Rectal smooth muscle tissue (tissue), 1 donor: ENCODE data around the gene BCAT1.

Experiments
- H3K27ac ChIP-seq: one replicate; pipeline ENCODE4 v1.7.0; 2013; ENCODE audit warnings: low read depth, low read length, inconsistent platforms
- H3K27me3 ChIP-seq: one replicate; pipeline ENCODE4 v1.7.0; 2013; ENCODE audit warnings: low read length; ENCODE audit not compliant: control insufficient read depth, insufficient read depth
- H3K36me3 ChIP-seq: one replicate; pipeline ENCODE4 v1.7.0; 2013; ENCODE audit warnings: low read length; ENCODE audit not compliant: control insufficient read depth, insufficient read depth
- H3K4me1 ChIP-seq: one replicate; pipeline ENCODE4 v1.7.0; 2013; ENCODE audit warnings: low read length; ENCODE audit not compliant: control insufficient read depth, insufficient read depth
- H3K4me3 ChIP-seq: one replicate; pipeline ENCODE4 v1.7.0; 2013; ENCODE audit warnings: low read length
- H3K9ac ChIP-seq: one replicate; pipeline ENCODE4 v1.7.0; 2013; ENCODE audit warnings: low read length

Gene BCAT1

DNA sequence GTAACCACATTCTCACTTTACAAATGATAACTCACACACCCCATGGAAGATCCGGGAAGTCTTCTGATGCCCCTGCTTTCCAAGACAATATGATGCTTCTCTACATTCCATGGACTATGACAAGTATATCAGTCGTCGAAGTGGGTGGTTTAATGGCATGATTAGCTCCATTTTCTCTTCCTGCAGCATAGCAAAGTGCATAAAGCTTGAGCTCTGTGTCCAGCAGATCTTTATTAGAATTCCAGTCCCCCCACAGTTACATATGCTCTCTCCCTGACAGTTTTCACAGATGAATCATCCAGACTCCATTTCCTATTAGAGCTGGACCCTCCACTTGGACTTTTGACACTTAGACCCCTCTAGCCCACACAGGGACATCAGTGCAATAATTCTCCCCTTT, 174.9 kb downstream of the BCAT1 start:
- Histone ChIP-seq H3K4me3 (no peak overlapping the region), H3K4me1 (no peaks in the 10 kb centered on the region), H3K9ac (no peak overlapping the region), H3K36me3 (no peaks in the 10 kb centered on the region), H3K27me3 (no peaks in the 10 kb centered on the region), H3K27ac (no peak overlapping the region)

DNA sequence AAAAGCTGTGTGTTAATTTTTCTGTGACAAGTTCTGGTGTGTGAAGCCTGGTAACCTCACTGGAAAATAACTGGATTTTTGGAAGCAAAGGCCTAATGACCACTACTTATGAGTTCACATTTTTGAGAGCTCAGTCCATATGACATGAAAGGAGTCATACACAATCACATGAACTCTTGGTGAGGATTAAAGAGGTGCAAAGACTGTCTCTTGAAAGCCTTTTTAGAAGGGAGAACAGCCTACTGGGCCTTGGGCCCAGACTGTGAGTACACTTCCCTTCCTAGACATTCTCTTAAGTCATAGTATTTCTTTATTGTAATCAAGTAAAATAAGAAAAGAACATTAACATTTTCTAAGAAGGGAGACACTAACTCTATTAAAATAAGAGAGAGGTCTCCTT, 176.1 kb downstream of the BCAT1 start:
- no peaks in the 10 kb centered on the region for H3K27me3 ChIP-seq

DNA sequence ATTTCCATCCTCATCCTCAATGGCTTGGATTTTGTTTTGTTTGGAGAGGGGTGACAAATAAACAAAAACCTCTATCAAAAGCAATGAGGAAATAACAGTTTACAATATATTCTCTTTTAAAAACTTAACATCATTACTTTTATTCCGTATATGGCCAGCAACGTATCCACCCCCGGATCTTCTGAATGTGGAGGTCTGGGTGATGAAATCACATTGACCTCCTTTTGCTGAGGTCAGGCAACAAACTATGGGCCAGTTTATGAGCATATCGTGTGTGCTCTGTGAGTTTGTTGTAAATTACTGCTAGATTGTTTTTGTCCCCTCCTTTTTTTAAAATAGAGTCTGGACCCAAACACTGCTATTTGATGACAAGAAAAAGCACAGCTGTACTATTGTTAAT, 178.1 kb downstream of the BCAT1 start:
- Histone ChIP-seq H3K4me1 (no peaks in the 10 kb centered on the region), H3K27ac (no peak overlapping the region), H3K9ac (no peak overlapping the region), H3K36me3 (no peaks in the 10 kb centered on the region), H3K4me3 (no peak overlapping the region), H3K27me3 (no peaks in the 10 kb centered on the region)

More for the DNA sequence above, 176.1 kb downstream of the BCAT1 start:
- Histone ChIP-seq H3K36me3 (no peaks in the 10 kb centered on the region), H3K4me1 (no peaks in the 10 kb centered on the region), H3K27ac (no peak overlapping the region), H3K9ac (no peak overlapping the region), H3K4me3 (no peak overlapping the region)

DNA sequence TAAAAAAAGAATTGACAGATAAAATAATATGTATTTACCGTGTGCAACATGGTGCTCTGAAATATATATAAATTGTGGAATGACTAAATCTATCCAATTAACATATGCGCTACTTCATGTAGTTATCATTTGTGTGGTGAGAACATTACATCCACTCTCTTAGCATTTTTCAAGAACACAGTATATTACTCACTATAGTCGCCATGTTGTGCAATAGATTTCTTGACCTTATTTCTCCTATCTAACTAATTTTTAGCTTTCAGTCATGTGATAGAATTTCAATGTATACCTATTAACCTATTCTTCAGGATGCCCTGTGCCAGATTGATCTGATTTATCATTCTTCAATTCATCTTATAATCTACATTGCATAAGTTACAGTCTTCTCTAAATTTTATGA, 178.6 kb downstream of the BCAT1 start:
- Histone ChIP-seq H3K36me3 (no peaks in the 10 kb centered on the region), H3K27ac (no peak overlapping the region), H3K4me1 (no peaks in the 10 kb centered on the region), H3K27me3 (no peaks in the 10 kb centered on the region), H3K9ac (no peak overlapping the region), H3K4me3 (no peak overlapping the region)

DNA sequence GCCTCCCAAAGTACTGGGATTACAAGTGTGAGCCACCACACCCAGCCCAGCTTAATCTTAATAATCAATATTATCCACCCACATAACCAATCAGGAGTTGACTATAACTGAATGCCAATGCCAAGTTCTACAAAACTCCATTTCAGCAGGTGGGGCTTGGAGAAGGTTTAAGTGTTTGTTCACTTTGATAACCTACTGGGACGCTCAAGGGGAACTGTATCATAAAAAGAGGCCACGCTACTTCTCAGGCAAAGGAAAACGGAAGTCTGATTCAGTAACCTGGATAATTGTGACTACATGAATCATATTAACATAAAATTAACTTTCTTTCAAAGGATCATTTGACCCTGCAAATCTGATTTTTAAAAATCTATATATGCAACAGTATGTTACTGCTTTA, 179.2 kb downstream of the BCAT1 start:
- Histone ChIP-seq H3K27me3 (no peaks in the 10 kb centered on the region), H3K4me1 (no peaks in the 10 kb centered on the region), H3K9ac (no peak overlapping the region), H3K36me3 (no peaks in the 10 kb centered on the region), H3K27ac (no peak overlapping the region), H3K4me3 (no peak overlapping the region)

DNA sequence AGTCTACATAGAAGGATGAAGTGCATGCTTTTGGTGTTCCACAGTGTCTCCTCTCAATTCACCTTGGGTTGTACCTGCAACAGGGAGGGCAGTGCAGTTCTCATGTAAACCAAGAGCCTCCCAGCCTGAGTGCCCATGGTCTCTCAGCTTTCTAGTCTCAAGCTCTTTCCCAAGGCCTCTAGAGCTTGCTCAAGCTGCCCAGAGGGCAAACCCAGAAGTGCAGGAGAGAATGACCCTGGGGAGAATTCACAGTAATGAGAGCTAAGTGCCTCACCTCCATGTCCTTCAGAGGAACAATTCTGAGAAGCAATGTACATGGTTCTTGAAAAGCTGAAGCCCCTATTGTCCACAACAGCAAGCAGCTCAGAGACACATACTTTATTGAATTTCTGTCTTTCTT, 180.5 kb downstream of the BCAT1 start:
- Histone ChIP-seq H3K27ac (no peak overlapping the region), H3K36me3 (no peaks in the 10 kb centered on the region), H3K4me1 (no peaks in the 10 kb centered on the region), H3K9ac (no peak overlapping the region), H3K4me3 (no peak overlapping the region), H3K27me3 (no peaks in the 10 kb centered on the region)

DNA sequence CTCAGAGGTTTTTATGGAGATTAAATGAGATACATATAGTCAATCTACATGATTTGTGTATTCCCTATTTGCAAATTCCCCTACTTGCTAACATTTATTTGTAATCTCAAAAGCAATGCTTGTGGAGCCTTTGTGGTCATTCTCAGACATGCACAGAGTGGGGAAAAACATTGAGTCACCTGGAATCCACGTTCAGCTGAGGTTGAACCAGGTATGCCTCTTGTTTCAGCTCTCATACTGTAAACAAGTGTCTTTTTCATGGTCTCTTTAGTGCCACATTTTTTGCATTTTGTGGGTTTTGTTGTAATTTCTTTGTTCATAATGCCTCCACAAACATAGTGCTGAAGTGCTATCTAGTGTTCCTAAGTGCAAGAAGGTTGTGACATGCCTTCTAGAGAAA, 181.9 kb downstream of the BCAT1 start:
- Histone ChIP-seq H3K27ac (no peak overlapping the region), H3K9ac (no peak overlapping the region), H3K36me3 (no peaks in the 10 kb centered on the region), H3K27me3 (no peaks in the 10 kb centered on the region), H3K4me3 (no peak overlapping the region), H3K4me1 (no peaks in the 10 kb centered on the region)

DNA sequence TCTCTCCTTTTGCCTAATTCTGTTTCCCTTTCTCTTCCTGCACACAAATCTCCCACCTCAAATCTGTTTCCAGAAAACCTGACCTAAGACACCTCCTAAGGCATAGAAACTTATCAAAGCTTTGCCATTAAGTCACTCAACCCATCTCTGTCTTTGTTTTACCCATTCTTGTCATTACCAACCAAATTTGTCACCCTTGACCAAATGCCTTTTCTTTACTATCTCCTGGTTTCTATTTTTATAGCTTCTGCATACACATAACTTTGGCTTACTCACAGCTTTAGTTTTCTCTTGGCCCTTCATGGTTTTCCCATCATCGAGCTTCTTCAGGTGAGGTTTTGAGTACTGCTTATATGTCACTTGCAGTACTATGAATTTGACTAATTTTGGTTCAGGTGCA, 184.2 kb downstream of the BCAT1 start:
- Histone ChIP-seq H3K27me3 (no peaks in the 10 kb centered on the region), H3K9ac (no peak overlapping the region), H3K4me3 (no peak overlapping the region), H3K4me1 (peaks cover 2% of the 10 kb centered on the region), H3K27ac (no peak overlapping the region), H3K36me3 (no peaks in the 10 kb centered on the region)

DNA sequence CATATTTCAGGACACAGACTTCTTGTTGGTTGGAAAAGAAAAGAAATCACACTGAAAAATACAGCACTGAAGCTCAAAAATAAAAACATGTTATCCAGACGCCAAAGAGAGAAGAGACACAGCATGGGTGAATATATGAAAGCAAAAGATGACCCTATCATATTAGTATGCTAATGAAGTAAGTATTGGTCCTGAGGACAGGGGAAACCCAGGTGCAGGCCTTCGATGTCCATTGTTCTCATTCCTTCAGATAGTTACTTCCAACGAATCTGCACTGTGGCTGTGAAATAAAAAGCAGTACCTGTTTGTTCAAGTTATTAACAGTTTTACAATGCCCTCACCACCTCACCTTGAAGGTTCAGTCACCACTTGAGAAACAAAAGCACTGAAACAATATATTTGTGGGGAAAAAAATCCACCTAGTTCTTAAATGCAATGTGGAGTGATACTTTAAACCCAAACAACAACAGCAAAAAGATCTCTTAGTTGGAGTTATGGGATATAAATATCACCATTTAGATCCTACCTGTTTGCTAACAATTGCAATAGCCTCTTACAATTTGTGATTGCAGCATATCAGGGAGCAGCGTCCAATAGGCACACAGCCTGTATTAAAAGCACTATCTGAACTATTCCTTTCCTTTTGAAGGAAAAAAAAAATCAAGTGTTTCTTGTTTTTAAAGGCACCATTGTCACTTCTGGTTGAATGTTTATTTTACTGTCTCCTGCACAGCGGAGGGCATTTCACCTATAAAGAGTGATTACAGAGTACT, 188.1 kb downstream of the BCAT1 start:
- H3K36me3 ChIP-seq: no peaks in the 10 kb centered on the region
- H3K4me1 ChIP-seq: peaks cover 4% of the 10 kb centered on the region
- no peak overlapping the region for H3K9ac ChIP-seq
- no peak overlapping the region for H3K4me3 ChIP-seq
- H3K27me3 ChIP-seq: no peaks in the 10 kb centered on the region
- H3K27ac ChIP-seq: no peak overlapping the region

DNA sequence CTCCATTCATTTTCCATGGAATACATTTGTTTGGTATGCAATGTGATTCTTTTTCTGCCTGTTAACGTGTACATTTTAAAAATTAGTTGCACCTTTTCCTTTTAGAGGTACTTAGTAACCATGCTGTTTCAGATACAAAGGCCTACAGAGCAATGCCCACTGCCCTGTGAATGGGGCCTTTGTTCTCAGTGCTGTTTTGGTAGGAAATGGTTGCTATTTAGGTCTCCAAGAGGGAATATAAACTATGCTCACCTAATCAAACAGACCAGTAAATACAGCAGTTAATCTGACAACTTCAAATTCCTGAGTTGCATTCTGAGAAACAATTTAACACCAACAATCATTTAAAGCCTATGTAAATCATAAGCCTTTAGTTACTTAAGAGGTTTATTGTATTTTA, 188.7 kb downstream of the BCAT1 start:
- H3K27ac ChIP-seq: no peak overlapping the region
- no peak overlapping the region for H3K9ac ChIP-seq
- H3K36me3 ChIP-seq: no peaks in the 10 kb centered on the region
- no peak overlapping the region for H3K4me3 ChIP-seq
- no peaks in the 10 kb centered on the region for H3K27me3 ChIP-seq
- H3K4me1 ChIP-seq: peaks cover 4% of the 10 kb centered on the region
